IMR-90 (cell line): Measurements from ENCODE around the gene DDX10. TPM values are rescaled to one million over a fixed set of nuclear protein-coding genes. Genes with fewer than 3 reads are reported as not detected.

Source experiments
- ATAC-seq: fragments of 200-7000 bp; cut with Tn5 transposase; 2 replicates; pipeline ENCODE4 v1.9.1; 2020; ENCODE audit warnings: low read depth, mild to moderate bottlenecking, moderate library complexity
- BruUV-seq: library from RNA; stranded (reverse); fragments of 400-500 nt; replicated peaks from 2 replicates; lab custom pipeline; 2021; lab: Mats Ljungman, UMichigan
- CTCF ChIA-PET: fragments of 300-600 bp; formaldehyde crosslinking; extraction: SDS; loops from one replicate; lab custom pipeline; 2021; ENCODE audit warnings: antibody characterized with exemption; lab: Yijun Ruan, JAX
- POLR2A ChIA-PET: fragments of 300-600 bp; sonication (Branson Sonifier 250); formaldehyde crosslinking; loops from one replicate; lab custom pipeline; 2022; ENCODE audit warnings: antibody characterized with exemption; ENCODE audit not compliant: unreplicated experiment; lab: Charles Lee
- DNase-seq: peaks from one replicate; pipeline ENCODE4 v3.0.0; 2013
- H2AFZ ChIP-seq: replicated peaks from 2 replicates; pipeline ENCODE3; 2013; ENCODE audit warnings: low read length, mild to moderate bottlenecking; ENCODE audit not compliant: poor library complexity
- H2AK5ac ChIP-seq: 2 replicates; pipeline ENCODE4 v1.6.1; 2013; ENCODE audit warnings: low read depth, low read length, inconsistent platforms
- H2AK9ac ChIP-seq: replicated peaks from 2 replicates; pipeline ENCODE3; 2013; ENCODE audit warnings: mild to moderate bottlenecking, low read depth, low read length, moderate library complexity; ENCODE audit not compliant: poor library complexity
- H2BK120ac ChIP-seq: 2 replicates; pipeline ENCODE4 v1.6.1; 2013; ENCODE audit warnings: low read depth, low read length, inconsistent platforms
- H2BK15ac ChIP-seq: 3 replicates; pipeline ENCODE4 v1.6.1; 2013; ENCODE audit warnings: low read depth, low read length, inconsistent platforms
- H2BK20ac ChIP-seq: 2 replicates; pipeline ENCODE4 v1.6.1; 2013; ENCODE audit warnings: low read depth, mild to moderate bottlenecking, inconsistent platforms, low read length, moderate library complexity
- H2BK5ac ChIP-seq: 2 replicates; pipeline ENCODE4 v1.6.1; 2013; ENCODE audit warnings: mild to moderate bottlenecking, low read depth, low read length, inconsistent platforms; ENCODE audit not compliant: poor library complexity, severe bottlenecking
- H3K14ac ChIP-seq: replicated peaks from 2 replicates; pipeline ENCODE4 v1.6.1; 2013; ENCODE audit warnings: low read depth, low read length, inconsistent platforms
- H3K18ac ChIP-seq: 2 replicates; pipeline ENCODE4 v1.6.1; 2013; ENCODE audit warnings: low read depth, low read length, control low read depth
- H3K23ac ChIP-seq: 2 replicates; pipeline ENCODE4 v1.6.1; 2013; ENCODE audit warnings: low read depth, low read length, inconsistent platforms
- H3K27ac ChIP-seq: 2 replicates; pipeline ENCODE4 v1.5.1; 2013; ENCODE audit warnings: mild to moderate bottlenecking, control low read depth, low read length; ENCODE audit not compliant: insufficient read depth
- H3K27me3 ChIP-seq: 2 replicates; pipeline ENCODE4 v1.6.1; 2013; ENCODE audit warnings: low read length; ENCODE audit not compliant: control insufficient read depth, insufficient read depth
- H3K36me3 ChIP-seq: 2 replicates; pipeline ENCODE4 v1.6.1; 2013; ENCODE audit warnings: low read length, mixed read lengths; ENCODE audit not compliant: control insufficient read depth, insufficient read depth
- H3K4ac ChIP-seq: 2 replicates; pipeline ENCODE4 v1.6.1; 2013; ENCODE audit warnings: low read depth, low read length, inconsistent platforms
- H3K4me1 ChIP-seq: 2 replicates; pipeline ENCODE4 v1.6.1; 2013; ENCODE audit warnings: low read length, mixed read lengths; ENCODE audit not compliant: control insufficient read depth, insufficient read depth
- H3K4me2 ChIP-seq: 2 replicates; pipeline ENCODE4 v1.6.1; 2013; ENCODE audit warnings: low read depth, mild to moderate bottlenecking, control low read depth, low read length, moderate library complexity
- H3K4me3 ChIP-seq: 2 replicates; pipeline ENCODE4 v1.5.1; 2013; ENCODE audit warnings: low read depth, mild to moderate bottlenecking, control low read depth, low read length, moderate library complexity; ENCODE audit not compliant: insufficient read depth
- H3K56ac ChIP-seq: 2 replicates; pipeline ENCODE4 v1.6.1; 2013; ENCODE audit warnings: low read length, inconsistent platforms; ENCODE audit not compliant: insufficient read depth; ENCODE audit errors: extremely low read depth
- H3K79me1 ChIP-seq, 2 experiments: 2 replicates each; pipeline ENCODE4 v1.6.1; 2013; ENCODE audit warnings: low read length in 2 of 2, inconsistent platforms in 1 of 2, low read depth in 1 of 2
- H3K9ac ChIP-seq: 2 replicates; pipeline ENCODE4 v1.6.1; 2013; ENCODE audit warnings: low read depth, low read length, control low read depth
- H3K9me1 ChIP-seq: 2 replicates; pipeline ENCODE4 v1.6.1; 2013; ENCODE audit warnings: low read length, inconsistent platforms; ENCODE audit not compliant: insufficient read depth
- H3K9me3 ChIP-seq: 2 replicates; pipeline ENCODE4 v1.6.1; 2013; ENCODE audit warnings: low read length; ENCODE audit not compliant: control insufficient read depth, insufficient read depth
- H4K20me1 ChIP-seq: 2 replicates; pipeline ENCODE4 v1.6.1; 2013; ENCODE audit warnings: low read length, inconsistent platforms; ENCODE audit not compliant: insufficient read depth
- H4K5ac ChIP-seq: 2 replicates; pipeline ENCODE4 v1.6.1; 2013; ENCODE audit warnings: mild to moderate bottlenecking, low read depth, low read length, control low read depth
- H4K8ac ChIP-seq, 2 experiments: 2 replicates each; pipeline ENCODE4 v1.6.1; 2013; ENCODE audit warnings: low read depth in 2 of 2, low read length in 2 of 2, control low read depth in 1 of 2, inconsistent platforms in 1 of 2
- H4K91ac ChIP-seq: 2 replicates; pipeline ENCODE4 v1.6.1; 2013; ENCODE audit warnings: low read depth, low read length, inconsistent platforms; ENCODE audit not compliant: insufficient read depth
- BHLHE40 ChIP-seq: fragments of 150-350 bp; IDR thresholded peaks from 2 replicates; pipeline ENCODE4 v1.6.1; 2016; ENCODE audit warnings: mild to moderate bottlenecking, low read depth, low read length
- CEBPB ChIP-seq: IDR thresholded peaks from 2 replicates; pipeline ENCODE4 v1.6.1; 2012; ENCODE audit warnings: low read depth, low read length, improper control_type of control experiment
- ELK1 ChIP-seq: fragments of 150-350 bp; IDR thresholded peaks from 2 replicates; pipeline ENCODE4 v1.6.1; 2016; ENCODE audit warnings: low read depth, mild to moderate bottlenecking, low read length, moderate library complexity, borderline replicate concordance
- FOS ChIP-seq: fragments of 150-350 bp; IDR thresholded peaks from 2 replicates; pipeline ENCODE4 v1.6.1; 2016; ENCODE audit warnings: low read depth, low read length
- MAFK ChIP-seq: IDR thresholded peaks from 2 replicates; pipeline ENCODE4 v1.6.1; 2012; ENCODE audit warnings: low read depth, low read length, improper control_type of control experiment
- NFE2L2 ChIP-seq: fragments of 150-350 bp; IDR thresholded peaks from 2 replicates; pipeline ENCODE4 v1.6.1; 2016; ENCODE audit warnings: low read depth, mild to moderate bottlenecking, low read length
- RFX5 ChIP-seq: IDR thresholded peaks from 2 replicates; pipeline ENCODE4 v1.8.0; 2012; ENCODE audit warnings: low read depth, mild to moderate bottlenecking, low read length, moderate library complexity
- WGBS, 2 experiments: methylation state at CpG; one replicate each; pipeline versions ENCODE4 v1.1.5 to v1.1.7; 2013; ENCODE audit warnings: missing lambda C conversion rate in 2 of 2; ENCODE audit not compliant: insufficient read length in 1 of 2; ENCODE audit errors: extremely low coverage in 2 of 2; 5-methylcytosine and 5-hydroxymethylcytosine counted together
- dilution Hi-C: fragments of 300-500 bp; cut with HindIII; formaldehyde crosslinking; loops from one replicate; pipeline ENCODE4 v1.14.3; 2018; ENCODE audit warnings: low sequenced_read_pairs; ENCODE audit not compliant: unreplicated experiment
- in situ Hi-C: fragments of 300-500 bp; cut with MboI; formaldehyde crosslinking; loops from 3 replicates; pipeline ENCODE4 v1.14.3; 2019; ENCODE audit warnings: low sequenced_read_pairs, inconsistent platforms, mixed read lengths
- intact Hi-C: fragments of 100-400 bp; cut with micrococcal nuclease; formaldehyde crosslinking; loops from 2 replicates; pipeline ENCODE4 v1.10.0; 2022
- polyA plus RNA-seq, 3 experiments: library from polyadenylated mRNA; depleted of rRNA; stranded (reverse); fragments of >200 nt; gene quantifications; 2 replicates each; pipeline ENCODE4 v1.2.3, GENCODE V29; 2012; ENCODE audit warnings: low replicate concordance in 1 of 3
- total RNA-seq: library from RNA; depleted of rRNA; stranded (reverse); fragments of >200 nt; gene quantifications from 2 replicates; pipeline ENCODE4 v1.2.3, GENCODE V29; 2012

The DDX10 gene
- total and polyA plus RNA-seq, 2 of the 4 experiments (the other 2 are of a cell fraction) = 20.0 to 31.9 TPM

- Histone ChIP-seq H3K4me1 (peaks cover 16% of the 10 kb centered on the region), H3K36me3 (no peaks in the 10 kb centered on the region), H3K9ac (no peak overlapping the region), H2BK20ac (peak overlapping the region; percentile 76; the same call in 1 of the 2 replicates), H3K4ac (peak overlapping the region; percentile 74; the same call in 1 of the 2 replicates), H3K9me1 (peaks cover 5% of the 10 kb centered on the region; the same call in 1 of the 2 replicates), H3K79me1 (peaks cover 10 to 18% of the 10 kb centered on the region in 2 experiments), H3K4me2 (no peak overlapping the region), H4K20me1 (no peaks in the 10 kb centered on the region), H3K14ac (no peak overlapping the region; the same call in 1 of the 2 replicates), H3K9me3 (no peaks in the 10 kb centered on the region), H2AK9ac (no peak overlapping the region), H3K23ac (no peak overlapping the region), H3K4me3 (no peak overlapping the region), H3K27me3 (no peaks in the 10 kb centered on the region), H3K18ac (peak overlapping the region; percentile 93; the same call in 1 of the 2 replicates), H4K8ac (peak overlapping the region; percentile 20 to 45; a peak in 2 of 4 replicates), H2AFZ (no peak overlapping the region), H3K27ac (no peak overlapping the region), H4K91ac (0 out of 2 replicates have a peak overlapping the region, but pooled peaks have one; percentile 70), H4K5ac (peak overlapping the region; percentile 4; the same call in 1 of the 2 replicates), H3K56ac (no peak overlapping the region; the same call in 1 of the 2 replicates), H2BK120ac (peak overlapping the region; percentile 82), H2BK5ac (peak overlapping the region; percentile 87), H2AK5ac (peak overlapping the region; percentile 70; the same call in 1 of the 2 replicates), H2BK15ac (peak overlapping the region; percentile 85; the same call in 2 of the 3 replicates)
- WGBS, 2 experiments = no CpG with 5 or more reads among the region's 1 CpG
- intact Hi-C loops = no loop called here
- CTCF ChIA-PET = no interaction called here
- TF ChIP-seq MAFK (peak; percentile 55), NFE2L2 (peak; percentile 49; the same call in 1 of the 2 replicates), CEBPB (peak; percentile 98), BHLHE40 (peak; percentile 72), FOS (peak; percentile 54), ELK1 (no peak), RFX5 (no peak)
- DNase-seq (peak; percentile 81), ATAC-seq (peak; percentile 53)
- in situ Hi-C loops = no loop called here
- BruUV-seq = no TSS peak
- POLR2A ChIA-PET = no interaction called here
- dilution Hi-C loops = no loop called here
Observed at GRCh38 chr11:108912581-108912980, 247.7 kb downstream of the DDX10 start.
